ENCODE results near the gene ZNF385A.
"Not testable (repeated sequence)": the region's sequence is repeated elsewhere in the genome, so short reads cannot be mapped to it uniquely, and the experiment has no call there.

The ZNF385A gene

DNA sequence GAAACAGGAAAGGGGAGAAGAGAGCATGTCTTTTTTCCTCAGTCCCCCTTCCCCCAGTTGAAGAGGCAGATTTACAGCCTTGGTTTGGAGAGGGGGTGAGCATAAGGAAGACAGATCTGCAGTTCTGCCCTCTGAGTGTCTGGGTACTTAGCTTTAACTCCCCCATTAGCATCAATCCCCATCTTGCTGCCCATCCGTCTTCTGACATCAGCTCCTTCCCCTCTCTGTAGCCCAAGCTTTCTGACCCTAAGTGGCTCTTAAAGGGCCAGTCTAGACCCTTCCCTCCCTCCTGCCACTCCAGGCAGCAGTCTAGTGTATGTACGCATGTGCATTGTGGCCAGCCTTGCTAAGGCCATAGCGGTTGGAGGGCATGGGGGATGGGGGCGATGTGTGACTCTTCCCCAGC, 27.6 kb downstream of the ZNF385A start:
- peak; percentile 94 for DNase-seq
- TF ChIP-seq, protein P1, sequence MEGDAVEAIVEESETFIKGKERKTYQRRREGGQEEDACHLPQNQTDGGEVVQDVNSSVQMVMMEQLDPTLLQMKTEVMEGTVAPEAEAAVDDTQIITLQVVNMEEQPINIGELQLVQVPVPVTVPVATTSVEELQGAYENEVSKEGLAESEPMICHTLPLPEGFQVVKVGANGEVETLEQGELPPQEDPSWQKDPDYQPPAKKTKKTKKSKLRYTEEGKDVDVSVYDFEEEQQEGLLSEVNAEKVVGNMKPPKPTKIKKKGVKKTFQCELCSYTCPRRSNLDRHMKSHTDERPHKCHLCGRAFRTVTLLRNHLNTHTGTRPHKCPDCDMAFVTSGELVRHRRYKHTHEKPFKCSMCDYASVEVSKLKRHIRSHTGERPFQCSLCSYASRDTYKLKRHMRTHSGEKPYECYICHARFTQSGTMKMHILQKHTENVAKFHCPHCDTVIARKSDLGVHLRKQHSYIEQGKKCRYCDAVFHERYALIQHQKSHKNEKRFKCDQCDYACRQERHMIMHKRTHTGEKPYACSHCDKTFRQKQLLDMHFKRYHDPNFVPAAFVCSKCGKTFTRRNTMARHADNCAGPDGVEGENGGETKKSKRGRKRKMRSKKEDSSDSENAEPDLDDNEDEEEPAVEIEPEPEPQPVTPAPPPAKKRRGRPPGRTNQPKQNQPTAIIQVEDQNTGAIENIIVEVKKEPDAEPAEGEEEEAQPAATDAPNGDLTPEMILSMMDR (IDR thresholded peaks at IDR 0.05; ENCODE audit: low read depth, low read length) = no peak
- Histone ChIP-seq H3K4me3 (ENCODE audit: low read depth, low read length) (no peak overlapping the region; the same call in 1 of the 2 replicates), H3K27me3 (ENCODE audit: insufficient read depth, low read depth, severe bottlenecking) (no peaks in the 10 kb centered on the region), H3K36me3 (no peaks in the 10 kb centered on the region), H3K27ac (peak overlapping the region; percentile 98), H3K9me3 (ENCODE audit: severe bottlenecking) (no peaks in the 10 kb centered on the region)

DNA sequence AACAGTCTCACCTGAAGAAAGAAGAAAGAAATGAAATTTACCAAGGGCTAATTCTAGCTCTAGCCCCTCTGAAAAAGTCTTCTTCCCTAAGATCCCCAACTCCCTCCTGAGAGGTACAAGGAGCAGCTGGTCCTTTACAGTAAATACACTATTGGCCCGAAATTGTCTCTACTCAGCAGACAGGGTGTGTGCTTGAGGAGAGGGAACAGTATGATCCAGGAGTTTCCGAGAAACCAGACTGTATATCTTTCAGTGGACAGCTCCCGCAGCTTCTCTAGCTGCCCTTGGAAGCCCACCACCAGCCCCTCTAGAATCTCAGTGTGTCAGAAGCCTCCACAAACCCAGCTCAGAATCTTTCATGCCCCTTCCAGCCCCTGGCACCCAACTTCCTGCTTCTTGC, 28.3 kb downstream of the ZNF385A start:
- H3K4me3 ChIP-seq (ENCODE audit: low read depth, low read length) = peak overlapping the region; percentile 0
- DNase-seq = no peak
- H3K27ac ChIP-seq = peak overlapping the region; percentile 98
- no peaks in the 10 kb centered on the region for H3K27me3 ChIP-seq (ENCODE audit: insufficient read depth, low read depth, severe bottlenecking)
- no peaks in the 10 kb centered on the region for H3K9me3 ChIP-seq (ENCODE audit: severe bottlenecking)
- TF ChIP-seq, protein P1 (IDR thresholded peaks at IDR 0.05; ENCODE audit: low read depth, low read length) = no peak
- peaks cover 5% of the 10 kb centered on the region for H3K36me3 ChIP-seq

DNA sequence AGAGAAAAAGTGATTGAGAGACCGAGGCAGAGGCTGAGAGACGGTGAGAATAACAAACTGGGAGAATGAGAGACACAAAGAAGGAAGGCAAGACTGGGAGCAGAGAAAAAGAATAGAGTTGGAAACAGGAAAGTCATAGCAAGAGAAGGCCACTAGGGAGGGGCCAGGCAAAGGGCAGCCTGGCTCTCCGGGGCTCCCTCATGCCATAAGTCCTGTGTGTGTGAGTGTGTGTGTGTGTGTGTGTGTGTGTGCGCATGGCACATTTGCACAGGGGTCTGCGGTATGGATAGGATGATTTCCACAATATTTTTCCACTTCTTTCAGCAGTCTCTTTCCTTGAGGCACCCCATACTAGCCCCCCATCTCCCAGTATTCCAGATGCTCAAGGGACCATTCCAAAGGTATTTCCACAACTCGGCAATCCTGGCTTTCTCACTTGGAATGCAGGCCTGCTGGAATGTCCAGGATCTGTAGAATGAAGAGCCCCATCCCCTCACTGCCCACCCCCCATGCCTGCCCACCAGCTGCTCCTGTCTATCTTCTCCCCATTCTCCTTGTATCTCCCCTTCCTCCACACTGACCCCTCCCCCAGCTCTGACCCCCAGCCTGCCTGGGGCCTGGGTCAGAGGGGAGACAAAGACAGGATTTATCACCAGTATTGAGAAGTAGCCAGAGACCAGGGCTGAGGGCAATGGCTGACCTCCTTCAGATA, 29.3 kb downstream of the ZNF385A start:
- DNase-seq = peak; percentile 39
- no peaks in the 10 kb centered on the region for H3K27me3 ChIP-seq (ENCODE audit: insufficient read depth, low read depth, severe bottlenecking)
- peak overlapping the region; percentile 98 for H3K27ac ChIP-seq
- TF ChIP-seq, protein P1 (IDR thresholded peaks at IDR 0.05; ENCODE audit: low read depth, low read length) = peak; percentile 45
- H3K9me3 ChIP-seq (ENCODE audit: severe bottlenecking) = no peaks in the 10 kb centered on the region
- peaks cover 6% of the 10 kb centered on the region for H3K36me3 ChIP-seq
- no peak overlapping the region for H3K4me3 ChIP-seq (ENCODE audit: low read depth, low read length)

DNA sequence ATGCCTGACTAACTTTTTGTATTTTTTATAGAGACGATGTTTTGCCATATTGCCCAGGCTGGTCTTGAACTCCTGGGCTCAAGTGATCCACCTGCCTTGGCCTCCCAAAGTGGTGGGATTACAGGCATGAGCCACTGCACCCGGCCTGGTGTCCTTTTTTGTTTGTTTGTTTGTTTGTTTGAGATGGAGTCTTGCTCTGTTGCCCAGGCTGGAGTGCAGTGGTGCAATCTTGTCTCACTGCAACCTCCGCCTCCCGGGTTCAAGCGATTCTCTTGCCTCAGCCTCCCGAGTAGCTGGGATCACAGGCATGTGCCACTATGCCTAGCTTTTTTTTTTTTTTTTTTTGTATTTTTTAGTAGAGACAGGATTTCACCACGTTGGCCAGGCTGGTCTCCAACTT, 30.3 kb downstream of the ZNF385A start:
- peaks cover 12% of the 10 kb centered on the region for H3K36me3 ChIP-seq
- not testable (repeated sequence) for H3K4me3 ChIP-seq (ENCODE audit: low read depth, low read length); H3K27me3 ChIP-seq (ENCODE audit: insufficient read depth, low read depth, severe bottlenecking); H3K9me3 ChIP-seq (ENCODE audit: severe bottlenecking); DNase-seq
- H3K27ac ChIP-seq = peak overlapping the region; percentile 89; the same call in 1 of the 2 replicates

DNA sequence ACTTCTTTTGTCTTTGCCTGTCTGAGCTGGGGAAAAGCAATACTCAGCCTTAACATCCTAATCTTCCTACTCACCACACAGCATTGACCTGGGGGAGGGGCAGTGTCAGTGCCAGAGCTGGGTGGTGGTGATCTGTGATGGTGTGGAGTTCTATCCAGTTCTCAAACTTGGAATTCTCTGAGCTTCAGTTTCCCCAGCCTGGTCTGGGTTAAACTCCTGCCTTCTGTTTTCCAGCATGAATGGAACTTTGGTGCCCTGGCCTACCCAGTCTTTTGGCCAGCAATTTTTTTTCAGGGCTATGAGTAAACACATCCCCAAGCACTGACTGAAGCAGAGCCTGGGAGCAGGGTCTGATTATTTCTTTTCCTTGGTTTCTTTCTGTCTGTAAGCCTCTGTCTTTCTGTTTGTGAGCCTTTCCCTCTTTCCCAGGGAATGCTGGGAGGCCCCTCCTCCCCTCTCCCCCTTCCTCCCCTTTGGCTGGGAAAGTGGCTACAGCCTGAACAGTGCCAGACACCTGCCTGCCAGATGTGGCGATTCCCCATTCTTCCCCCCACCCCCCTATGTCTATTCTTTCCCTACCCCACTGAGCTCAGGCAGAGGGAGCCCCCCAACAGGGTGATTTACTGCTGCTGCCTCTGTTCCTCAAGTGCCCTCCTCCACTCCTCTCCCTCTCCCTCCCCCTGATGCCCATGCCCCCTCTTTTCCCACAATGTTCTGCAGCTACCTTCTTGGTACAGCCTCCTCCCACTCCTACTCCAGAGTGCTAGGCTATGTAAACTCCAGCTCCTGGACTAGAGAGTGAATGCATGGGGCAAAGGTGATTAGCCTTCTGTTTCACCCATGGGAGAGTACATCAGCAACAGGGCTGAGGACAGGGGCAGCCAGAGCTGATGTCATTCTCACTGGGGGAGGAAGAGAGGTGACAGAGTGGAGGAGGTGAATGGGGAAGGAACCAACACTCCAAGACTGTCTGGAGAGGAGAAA, 31.4 kb downstream of the ZNF385A start:
- Histone ChIP-seq H3K9me3 (ENCODE audit: severe bottlenecking) (no peaks in the 10 kb centered on the region), H3K27ac (peak overlapping the region; percentile 89), H3K27me3 (ENCODE audit: insufficient read depth, low read depth, severe bottlenecking) (no peaks in the 10 kb centered on the region), H3K4me3 (ENCODE audit: low read depth, low read length) (peak overlapping the region; percentile 40), H3K36me3 (peaks cover 16% of the 10 kb centered on the region)
- DNase-seq = peak; percentile 81
- TF ChIP-seq, protein P1 (IDR thresholded peaks at IDR 0.05; ENCODE audit: low read depth, low read length) = no peak

DNA sequence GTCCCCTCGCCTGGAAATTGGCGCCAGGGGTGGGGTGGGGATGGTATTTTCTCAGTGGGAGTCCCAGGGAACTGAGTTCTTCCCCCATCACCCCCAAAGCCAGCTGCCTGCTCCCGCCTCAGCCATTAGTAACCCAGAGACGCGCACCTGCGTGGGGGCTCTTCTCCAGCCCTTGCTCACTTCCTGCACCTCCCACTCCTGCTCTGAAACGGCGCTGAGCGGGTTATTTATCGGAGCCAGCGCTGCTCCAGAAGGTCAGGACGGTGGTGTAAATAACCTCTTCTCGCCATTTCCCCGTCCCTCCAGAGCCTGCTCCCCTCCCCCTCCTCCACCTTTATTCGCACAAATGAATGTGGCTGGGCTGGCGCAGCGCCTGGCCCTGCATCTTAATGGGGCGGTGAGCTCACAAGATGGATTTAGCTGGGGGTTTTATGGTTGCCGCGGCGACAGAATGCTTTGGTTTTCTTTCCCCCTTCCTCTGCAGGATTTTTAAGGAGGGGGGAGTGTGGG, 32.5 kb downstream of the ZNF385A start:
- H3K36me3 ChIP-seq = peaks cover 27% of the 10 kb centered on the region
- H3K4me3 ChIP-seq (ENCODE audit: low read depth, low read length) = peak overlapping the region; percentile 40
- peak overlapping the region; percentile 89 for H3K27ac ChIP-seq
- DNase-seq = peak; percentile 88
- TF ChIP-seq, protein P1 (IDR thresholded peaks at IDR 0.05; ENCODE audit: low read depth, low read length) = no peak
- H3K27me3 ChIP-seq (ENCODE audit: insufficient read depth, low read depth, severe bottlenecking) = no peaks in the 10 kb centered on the region
- no peaks in the 10 kb centered on the region for H3K9me3 ChIP-seq (ENCODE audit: severe bottlenecking)

All from WERI-Rb-1 (cell line).